ENCODE measurements around the gene ADAMTS12. TPM values are rescaled to one million over a fixed set of nuclear protein-coding genes. Genes with fewer than 3 reads are reported as not detected.

The ADAMTS12 gene
- polyA plus RNA-seq, 3 donors, result not detected

DNA sequence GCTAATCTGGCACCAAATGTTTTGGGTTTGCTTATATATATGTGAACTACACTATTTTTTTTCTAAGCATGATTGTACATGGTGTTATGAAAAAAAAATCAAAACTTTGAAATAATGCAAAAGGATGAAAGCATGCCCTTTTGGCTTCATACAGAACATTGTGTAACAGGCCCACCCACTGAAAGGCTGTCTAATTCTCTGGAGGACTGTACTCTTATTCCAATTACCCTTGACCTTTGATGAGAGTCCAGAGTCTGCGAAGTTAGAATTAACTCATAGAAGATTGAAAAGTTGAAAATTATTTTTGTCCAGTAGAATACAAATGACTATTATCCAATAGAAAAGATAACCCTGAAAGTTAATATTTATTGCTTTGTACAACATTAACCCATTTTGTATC lies 117.4 kb downstream of the ADAMTS12 start:
- Mint-ChIP-seq H3K27ac (no peak overlapping the region), H3K4me3 (no peak overlapping the region)
- no peaks in the 10 kb centered on the region for H3K79me2 ChIP-seq (ENCODE audit: insufficient read depth, low read length)

DNA sequence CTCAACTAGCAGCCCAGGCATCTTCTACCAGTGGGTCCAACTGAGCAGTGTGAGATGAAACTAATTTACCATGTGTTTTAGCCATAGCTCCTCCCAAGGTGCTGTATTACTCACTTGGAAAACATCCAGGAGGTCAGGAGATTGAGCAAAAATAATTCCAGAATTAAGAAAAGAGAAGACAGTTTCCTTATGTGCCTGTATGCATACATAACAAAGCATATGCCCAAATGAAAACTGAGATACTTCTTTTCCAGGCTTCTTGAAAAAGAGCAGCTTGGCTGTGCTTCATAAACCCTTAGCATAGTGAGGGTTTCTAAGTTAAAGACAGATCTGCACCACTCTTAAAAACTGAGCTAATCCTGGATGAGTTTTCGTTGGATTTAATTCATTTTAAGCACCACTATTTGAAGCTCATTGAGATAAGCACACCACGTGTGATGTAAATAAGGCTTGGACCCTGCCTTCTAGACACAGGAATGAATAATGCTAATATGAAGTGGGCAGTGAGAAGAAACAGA lies 119.4 kb downstream of the ADAMTS12 start:
- peaks cover 0 to 3% (median 2%) of the 10 kb centered on the region in 3 donors for H3K27me3 Mint-ChIP-seq (ENCODE audit: low read depth in 3 of 3)
- Histone ChIP-seq H3K4me2 (replicated peaks; ENCODE audit: extremely low read depth, low read length, poor library complexity, severe bottlenecking) (no peak overlapping the region), H3K79me2 (ENCODE audit: insufficient read depth, low read length) (no peaks in the 10 kb centered on the region), H3K27me3 (ENCODE audit: control insufficient read depth in 2 of 2, insufficient read depth in 2 of 2, low read length in 2 of 2) (no peaks in the 10 kb centered on the region), H2AFZ (ENCODE audit: insufficient read depth, low read depth, low read length, poor library complexity, severe bottlenecking) (no peak overlapping the region), H3K4me3 (replicated peaks in 1 of 3; ENCODE audit: low read depth in 2 of 3, low read length in 3 of 3) (no peak overlapping the region), H3K4me1 (ENCODE audit: control insufficient read depth in 1 of 2, insufficient read depth in 2 of 2, low read length in 2 of 2) (no peaks in the 10 kb centered on the region), H3K36me3 (replicated peaks in 1 of 2; ENCODE audit: control insufficient read depth in 1 of 2, insufficient read depth in 2 of 2, low read length in 2 of 2) (no peaks in the 10 kb centered on the region), H4K20me1 (ENCODE audit: insufficient read depth, low read length) (no peaks in the 10 kb centered on the region), H3K9ac (ENCODE audit: insufficient read depth, low read length, poor library complexity, severe bottlenecking) (no peak overlapping the region), H3K9me3 (replicated peaks in 1 of 2; ENCODE audit: control insufficient read depth in 1 of 2, insufficient read depth in 1 of 2, low read length in 2 of 2) (peaks cover 0 to 3% of the 10 kb centered on the region in 2 donors), H3K27ac (ENCODE audit: low read depth in 1 of 2, low read length in 2 of 2) (no peak overlapping the region)
- no CpG with 5 or more reads among the region's 2 CpGs for WGBS (ENCODE audit: insufficient coverage)
- intact Hi-C loops (cut with micrococcal nuclease), result no loop called here
- TF ChIP-seq, protein P1, sequence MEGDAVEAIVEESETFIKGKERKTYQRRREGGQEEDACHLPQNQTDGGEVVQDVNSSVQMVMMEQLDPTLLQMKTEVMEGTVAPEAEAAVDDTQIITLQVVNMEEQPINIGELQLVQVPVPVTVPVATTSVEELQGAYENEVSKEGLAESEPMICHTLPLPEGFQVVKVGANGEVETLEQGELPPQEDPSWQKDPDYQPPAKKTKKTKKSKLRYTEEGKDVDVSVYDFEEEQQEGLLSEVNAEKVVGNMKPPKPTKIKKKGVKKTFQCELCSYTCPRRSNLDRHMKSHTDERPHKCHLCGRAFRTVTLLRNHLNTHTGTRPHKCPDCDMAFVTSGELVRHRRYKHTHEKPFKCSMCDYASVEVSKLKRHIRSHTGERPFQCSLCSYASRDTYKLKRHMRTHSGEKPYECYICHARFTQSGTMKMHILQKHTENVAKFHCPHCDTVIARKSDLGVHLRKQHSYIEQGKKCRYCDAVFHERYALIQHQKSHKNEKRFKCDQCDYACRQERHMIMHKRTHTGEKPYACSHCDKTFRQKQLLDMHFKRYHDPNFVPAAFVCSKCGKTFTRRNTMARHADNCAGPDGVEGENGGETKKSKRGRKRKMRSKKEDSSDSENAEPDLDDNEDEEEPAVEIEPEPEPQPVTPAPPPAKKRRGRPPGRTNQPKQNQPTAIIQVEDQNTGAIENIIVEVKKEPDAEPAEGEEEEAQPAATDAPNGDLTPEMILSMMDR (IDR thresholded peaks at IDR 0.05), result no peak
- H3K9me3 Mint-ChIP-seq, result peaks cover 0 to 6% (median 1%) of the 10 kb centered on the region in 7 donors
- no peak overlapping the region for H3K4me3 Mint-ChIP-seq
- H3K27ac Mint-ChIP-seq, result no peak overlapping the region
- no peaks in the 10 kb centered on the region for H3K36me3 Mint-ChIP-seq
- no peak for DNase-seq
- no peaks in the 10 kb centered on the region for H3K4me1 Mint-ChIP-seq

More for the DNA sequence above, 117.4 kb downstream of the ADAMTS12 start:
- DNase-seq, result no peak
- Histone ChIP-seq H2AFZ (ENCODE audit: insufficient read depth, low read depth, low read length, poor library complexity, severe bottlenecking) (no peak overlapping the region), H4K20me1 (ENCODE audit: insufficient read depth, low read length) (no peaks in the 10 kb centered on the region), H3K9ac (ENCODE audit: insufficient read depth, low read length, poor library complexity, severe bottlenecking) (no peak overlapping the region), H3K36me3 (replicated peaks in 1 of 2; ENCODE audit: control insufficient read depth in 1 of 2, insufficient read depth in 2 of 2, low read length in 2 of 2) (no peaks in the 10 kb centered on the region), H3K27me3 (ENCODE audit: control insufficient read depth in 2 of 2, insufficient read depth in 2 of 2, low read length in 2 of 2) (no peaks in the 10 kb centered on the region), H3K4me2 (replicated peaks; ENCODE audit: extremely low read depth, low read length, poor library complexity, severe bottlenecking) (no peak overlapping the region), H3K4me3 (replicated peaks in 1 of 3; ENCODE audit: low read depth in 2 of 3, low read length in 3 of 3) (no peak overlapping the region), H3K4me1 (ENCODE audit: control insufficient read depth in 1 of 2, insufficient read depth in 2 of 2, low read length in 2 of 2) (no peaks in the 10 kb centered on the region), H3K27ac (ENCODE audit: low read depth in 1 of 2, low read length in 2 of 2) (no peak overlapping the region), H3K9me3 (replicated peaks in 1 of 2; ENCODE audit: control insufficient read depth in 1 of 2, insufficient read depth in 1 of 2, low read length in 2 of 2) (peaks cover 0 to 3% of the 10 kb centered on the region in 2 donors)
- TF ChIP-seq, protein P1 (IDR thresholded peaks at IDR 0.05), result no peak
- H3K4me1 Mint-ChIP-seq, result no peaks in the 10 kb centered on the region
- H3K36me3 Mint-ChIP-seq, result no peaks in the 10 kb centered on the region
- intact Hi-C loops (cut with micrococcal nuclease), result no loop called here
- H3K9me3 Mint-ChIP-seq, result peaks cover 0 to 9% (median 3%) of the 10 kb centered on the region in 7 donors
- WGBS (ENCODE audit: insufficient coverage), result no CpG with 5 or more reads among the region's 1 CpG
- H3K27me3 Mint-ChIP-seq (ENCODE audit: low read depth in 3 of 3), result peaks cover 0 to 3% (median 2%) of the 10 kb centered on the region in 3 donors

All from CD14-positive monocyte (primary cell).